ENCODE results near the gene CPN1. TPM values are rescaled to one million over a fixed set of nuclear protein-coding genes. Genes with fewer than 3 reads are reported as not detected.

The CPN1 gene
- total and polyA plus RNA-seq, 10 of the 15 experiments (the other 5 are each of a cell fraction or from before 2014, with no cell fraction given) = 0.03 to 0.10 TPM; not detected in 8

- TF ChIP-seq SUPT20H (IDR thresholded peaks at IDR 0.05; ENCODE audit: borderline replicate concordance, control insufficient read depth, low read depth, low read length) (no peak), IRF5 (IDR thresholded peaks at IDR 0.05; ENCODE audit: borderline replicate concordance) (no peak), SMAD1 (IDR thresholded peaks at IDR 0.05; ENCODE audit: low read depth, partially characterized antibody) (no peak), PRDM15 (CRISPR knock-in tag; IDR thresholded peaks at IDR 0.05) (no peak), EED (IDR thresholded peaks at IDR 0.05; ENCODE audit: low read depth) (peak; percentile 53), YBX1 (IDR thresholded peaks at IDR 0.05) (no peak), NR2F1 (conservative IDR thresholded peaks at IDR 0.05) (no peak), NRF1 (conservative IDR thresholded peaks at IDR 0.05; ENCODE audit: low read depth, low read length) (no peak), RFX5 (IDR thresholded peaks at IDR 0.05; ENCODE audit: low read depth, low read length) (no peak), CHD2 (IDR thresholded peaks at IDR 0.05; ENCODE audit: borderline replicate concordance, low read depth, low read length) (no peak), ZSCAN29 (IDR thresholded peaks at IDR 0.05) (no peak), IKZF2 (IDR thresholded peaks at IDR 0.05) (peak; percentile 38 to 52), HDAC2 (IDR thresholded peaks at IDR 0.05) (no peak), POLR2A (IDR thresholded peaks at IDR 0.05; ENCODE audit: low read depth, low read length) (no peak)
- TF ChIP-seq, protein P1, sequence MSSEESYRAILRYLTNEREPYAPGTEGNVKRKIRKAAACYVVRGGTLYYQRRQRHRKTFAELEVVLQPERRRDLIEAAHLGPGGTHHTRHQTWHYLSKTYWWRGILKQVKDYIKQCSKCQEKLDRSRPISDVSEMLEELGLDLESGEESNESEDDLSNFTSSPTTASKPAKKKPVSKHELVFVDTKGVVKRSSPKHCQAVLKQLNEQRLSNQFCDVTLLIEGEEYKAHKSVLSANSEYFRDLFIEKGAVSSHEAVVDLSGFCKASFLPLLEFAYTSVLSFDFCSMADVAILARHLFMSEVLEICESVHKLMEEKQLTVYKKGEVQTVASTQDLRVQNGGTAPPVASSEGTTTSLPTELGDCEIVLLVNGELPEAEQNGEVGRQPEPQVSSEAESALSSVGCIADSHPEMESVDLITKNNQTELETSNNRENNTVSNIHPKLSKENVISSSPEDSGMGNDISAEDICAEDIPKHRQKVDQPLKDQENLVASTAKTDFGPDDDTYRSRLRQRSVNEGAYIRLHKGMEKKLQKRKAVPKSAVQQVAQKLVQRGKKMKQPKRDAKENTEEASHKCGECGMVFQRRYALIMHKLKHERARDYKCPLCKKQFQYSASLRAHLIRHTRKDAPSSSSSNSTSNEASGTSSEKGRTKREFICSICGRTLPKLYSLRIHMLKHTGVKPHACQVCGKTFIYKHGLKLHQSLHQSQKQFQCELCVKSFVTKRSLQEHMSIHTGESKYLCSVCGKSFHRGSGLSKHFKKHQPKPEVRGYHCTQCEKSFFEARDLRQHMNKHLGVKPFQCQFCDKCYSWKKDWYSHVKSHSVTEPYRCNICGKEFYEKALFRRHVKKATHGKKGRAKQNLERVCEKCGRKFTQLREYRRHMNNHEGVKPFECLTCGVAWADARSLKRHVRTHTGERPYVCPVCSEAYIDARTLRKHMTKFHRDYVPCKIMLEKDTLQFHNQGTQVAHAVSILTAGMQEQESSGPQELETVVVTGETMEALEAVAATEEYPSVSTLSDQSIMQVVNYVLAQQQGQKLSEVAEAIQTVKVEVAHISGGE (CRISPR knock-in tag; IDR thresholded peaks at IDR 0.05) = no peak
- TF ChIP-seq, protein P2, sequence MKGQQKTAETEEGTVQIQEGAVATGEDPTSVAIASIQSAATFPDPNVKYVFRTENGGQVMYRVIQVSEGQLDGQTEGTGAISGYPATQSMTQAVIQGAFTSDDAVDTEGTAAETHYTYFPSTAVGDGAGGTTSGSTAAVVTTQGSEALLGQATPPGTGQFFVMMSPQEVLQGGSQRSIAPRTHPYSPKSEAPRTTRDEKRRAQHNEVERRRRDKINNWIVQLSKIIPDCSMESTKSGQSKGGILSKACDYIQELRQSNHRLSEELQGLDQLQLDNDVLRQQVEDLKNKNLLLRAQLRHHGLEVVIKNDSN (IDR thresholded peaks at IDR 0.05; ENCODE audit: borderline replicate concordance, extremely low read length, insufficient read depth, low read depth, low read length) = no peak
- TF ChIP-seq, protein P3, sequence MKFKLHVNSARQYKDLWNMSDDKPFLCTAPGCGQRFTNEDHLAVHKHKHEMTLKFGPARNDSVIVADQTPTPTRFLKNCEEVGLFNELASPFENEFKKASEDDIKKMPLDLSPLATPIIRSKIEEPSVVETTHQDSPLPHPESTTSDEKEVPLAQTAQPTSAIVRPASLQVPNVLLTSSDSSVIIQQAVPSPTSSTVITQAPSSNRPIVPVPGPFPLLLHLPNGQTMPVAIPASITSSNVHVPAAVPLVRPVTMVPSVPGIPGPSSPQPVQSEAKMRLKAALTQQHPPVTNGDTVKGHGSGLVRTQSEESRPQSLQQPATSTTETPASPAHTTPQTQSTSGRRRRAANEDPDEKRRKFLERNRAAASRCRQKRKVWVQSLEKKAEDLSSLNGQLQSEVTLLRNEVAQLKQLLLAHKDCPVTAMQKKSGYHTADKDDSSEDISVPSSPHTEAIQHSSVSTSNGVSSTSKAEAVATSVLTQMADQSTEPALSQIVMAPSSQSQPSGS (IDR thresholded peaks at IDR 0.05; ENCODE audit: low read length) = peak; percentile 90
- TF ChIP-seq, protein P4, sequence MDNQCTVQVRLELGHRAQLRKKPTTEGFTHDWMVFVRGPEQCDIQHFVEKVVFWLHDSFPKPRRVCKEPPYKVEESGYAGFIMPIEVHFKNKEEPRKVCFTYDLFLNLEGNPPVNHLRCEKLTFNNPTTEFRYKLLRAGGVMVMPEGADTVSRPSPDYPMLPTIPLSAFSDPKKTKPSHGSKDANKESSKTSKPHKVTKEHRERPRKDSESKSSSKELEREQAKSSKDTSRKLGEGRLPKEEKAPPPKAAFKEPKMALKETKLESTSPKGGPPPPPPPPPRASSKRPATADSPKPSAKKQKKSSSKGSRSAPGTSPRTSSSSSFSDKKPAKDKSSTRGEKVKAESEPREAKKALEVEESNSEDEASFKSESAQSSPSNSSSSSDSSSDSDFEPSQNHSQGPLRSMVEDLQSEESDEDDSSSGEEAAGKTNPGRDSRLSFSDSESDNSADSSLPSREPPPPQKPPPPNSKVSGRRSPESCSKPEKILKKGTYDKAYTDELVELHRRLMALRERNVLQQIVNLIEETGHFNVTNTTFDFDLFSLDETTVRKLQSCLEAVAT (IDR thresholded peaks at IDR 0.05) = 0 out of 2 replicates have a peak, but pooled peaks have one; percentile 14
Observed at GRCh38 chr10:100014071-100014762, 67.5 kb downstream of the CPN1 start (continued).

Measured in GM12878 (cell line).